Measurements from ENCODE around the gene C9orf50.

DNA sequence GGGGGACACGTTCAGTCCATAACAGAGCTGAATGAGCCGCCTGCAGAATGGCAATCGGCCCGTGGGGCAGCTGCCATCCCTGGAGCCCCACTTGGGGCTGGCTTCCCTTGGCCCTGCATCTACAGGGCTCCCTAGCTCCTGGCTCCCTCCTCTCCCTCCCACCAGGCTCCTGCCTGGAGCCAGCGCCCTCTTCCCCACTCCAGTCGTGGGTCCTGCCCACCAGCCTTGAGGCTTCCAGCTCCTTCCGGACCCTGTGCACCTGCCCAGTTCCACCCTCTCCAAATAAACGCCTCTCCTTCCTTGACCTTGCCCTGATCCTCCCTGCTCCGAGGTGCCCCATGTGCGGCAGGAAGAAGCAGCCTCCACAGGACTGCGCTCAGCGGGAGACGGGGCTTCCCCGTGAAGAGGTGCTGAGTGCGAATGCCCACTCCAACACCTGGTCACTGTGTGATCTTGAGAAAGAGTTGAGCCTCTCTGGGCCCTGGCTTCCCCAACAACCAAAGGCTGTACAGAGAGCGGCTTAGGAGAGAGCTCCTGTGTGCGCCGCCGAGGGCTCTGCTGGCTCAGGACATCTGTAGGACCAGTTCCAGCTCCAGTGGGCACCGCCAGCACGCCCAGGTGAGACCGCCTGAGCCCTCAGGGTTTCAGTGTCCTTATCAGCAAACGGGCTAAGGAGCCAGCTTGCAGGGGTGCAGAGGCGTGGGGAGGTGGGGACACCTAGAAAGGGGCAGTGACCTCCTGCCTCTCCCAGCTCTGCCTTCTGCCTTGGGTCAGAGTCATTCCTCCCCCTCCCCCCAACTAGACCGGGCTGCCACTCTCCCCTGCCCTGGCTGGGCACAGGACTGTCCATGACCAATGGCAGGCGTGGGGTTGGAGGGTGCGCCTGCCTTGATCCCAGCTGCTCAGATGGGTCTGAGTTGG lies 12.1 kb downstream of the C9orf50 start:
- TF ChIP-seq, protein P1, sequence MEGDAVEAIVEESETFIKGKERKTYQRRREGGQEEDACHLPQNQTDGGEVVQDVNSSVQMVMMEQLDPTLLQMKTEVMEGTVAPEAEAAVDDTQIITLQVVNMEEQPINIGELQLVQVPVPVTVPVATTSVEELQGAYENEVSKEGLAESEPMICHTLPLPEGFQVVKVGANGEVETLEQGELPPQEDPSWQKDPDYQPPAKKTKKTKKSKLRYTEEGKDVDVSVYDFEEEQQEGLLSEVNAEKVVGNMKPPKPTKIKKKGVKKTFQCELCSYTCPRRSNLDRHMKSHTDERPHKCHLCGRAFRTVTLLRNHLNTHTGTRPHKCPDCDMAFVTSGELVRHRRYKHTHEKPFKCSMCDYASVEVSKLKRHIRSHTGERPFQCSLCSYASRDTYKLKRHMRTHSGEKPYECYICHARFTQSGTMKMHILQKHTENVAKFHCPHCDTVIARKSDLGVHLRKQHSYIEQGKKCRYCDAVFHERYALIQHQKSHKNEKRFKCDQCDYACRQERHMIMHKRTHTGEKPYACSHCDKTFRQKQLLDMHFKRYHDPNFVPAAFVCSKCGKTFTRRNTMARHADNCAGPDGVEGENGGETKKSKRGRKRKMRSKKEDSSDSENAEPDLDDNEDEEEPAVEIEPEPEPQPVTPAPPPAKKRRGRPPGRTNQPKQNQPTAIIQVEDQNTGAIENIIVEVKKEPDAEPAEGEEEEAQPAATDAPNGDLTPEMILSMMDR (conservative IDR thresholded peaks at IDR 0.05; ENCODE audit: low read depth in 2 of 2) = no peak
- TF ChIP-seq, protein P2, sequence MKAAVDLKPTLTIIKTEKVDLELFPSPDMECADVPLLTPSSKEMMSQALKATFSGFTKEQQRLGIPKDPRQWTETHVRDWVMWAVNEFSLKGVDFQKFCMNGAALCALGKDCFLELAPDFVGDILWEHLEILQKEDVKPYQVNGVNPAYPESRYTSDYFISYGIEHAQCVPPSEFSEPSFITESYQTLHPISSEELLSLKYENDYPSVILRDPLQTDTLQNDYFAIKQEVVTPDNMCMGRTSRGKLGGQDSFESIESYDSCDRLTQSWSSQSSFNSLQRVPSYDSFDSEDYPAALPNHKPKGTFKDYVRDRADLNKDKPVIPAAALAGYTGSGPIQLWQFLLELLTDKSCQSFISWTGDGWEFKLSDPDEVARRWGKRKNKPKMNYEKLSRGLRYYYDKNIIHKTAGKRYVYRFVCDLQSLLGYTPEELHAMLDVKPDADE (IDR thresholded peaks at IDR 0.05) = no peak
- TF ChIP-seq, protein P3, sequence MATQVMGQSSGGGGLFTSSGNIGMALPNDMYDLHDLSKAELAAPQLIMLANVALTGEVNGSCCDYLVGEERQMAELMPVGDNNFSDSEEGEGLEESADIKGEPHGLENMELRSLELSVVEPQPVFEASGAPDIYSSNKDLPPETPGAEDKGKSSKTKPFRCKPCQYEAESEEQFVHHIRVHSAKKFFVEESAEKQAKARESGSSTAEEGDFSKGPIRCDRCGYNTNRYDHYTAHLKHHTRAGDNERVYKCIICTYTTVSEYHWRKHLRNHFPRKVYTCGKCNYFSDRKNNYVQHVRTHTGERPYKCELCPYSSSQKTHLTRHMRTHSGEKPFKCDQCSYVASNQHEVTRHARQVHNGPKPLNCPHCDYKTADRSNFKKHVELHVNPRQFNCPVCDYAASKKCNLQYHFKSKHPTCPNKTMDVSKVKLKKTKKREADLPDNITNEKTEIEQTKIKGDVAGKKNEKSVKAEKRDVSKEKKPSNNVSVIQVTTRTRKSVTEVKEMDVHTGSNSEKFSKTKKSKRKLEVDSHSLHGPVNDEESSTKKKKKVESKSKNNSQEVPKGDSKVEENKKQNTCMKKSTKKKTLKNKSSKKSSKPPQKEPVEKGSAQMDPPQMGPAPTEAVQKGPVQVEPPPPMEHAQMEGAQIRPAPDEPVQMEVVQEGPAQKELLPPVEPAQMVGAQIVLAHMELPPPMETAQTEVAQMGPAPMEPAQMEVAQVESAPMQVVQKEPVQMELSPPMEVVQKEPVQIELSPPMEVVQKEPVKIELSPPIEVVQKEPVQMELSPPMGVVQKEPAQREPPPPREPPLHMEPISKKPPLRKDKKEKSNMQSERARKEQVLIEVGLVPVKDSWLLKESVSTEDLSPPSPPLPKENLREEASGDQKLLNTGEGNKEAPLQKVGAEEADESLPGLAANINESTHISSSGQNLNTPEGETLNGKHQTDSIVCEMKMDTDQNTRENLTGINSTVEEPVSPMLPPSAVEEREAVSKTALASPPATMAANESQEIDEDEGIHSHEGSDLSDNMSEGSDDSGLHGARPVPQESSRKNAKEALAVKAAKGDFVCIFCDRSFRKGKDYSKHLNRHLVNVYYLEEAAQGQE (IDR thresholded peaks at IDR 0.05; ENCODE audit: unreplicated experiment) = no peak
- TF ChIP-seq EZH2 (IDR thresholded peaks at IDR 0.05; ENCODE audit: low read depth, unreplicated experiment) (no peak), JUNB (IDR thresholded peaks at IDR 0.05; ENCODE audit: unreplicated experiment) (no peak), EZH2phosphoT487 (IDR thresholded peaks at IDR 0.05; ENCODE audit: unreplicated experiment) (no peak), CREB1 (CRISPR knock-in tag; IDR thresholded peaks at IDR 0.05; ENCODE audit: low read depth) (no peak), POLR2AphosphoS5 (IDR thresholded peaks at IDR 0.05; ENCODE audit: low read depth) (no peak)

Data from GM23338 (cell line).